GM19468 (cell line): ENCODE data around the gene FBXW5.

Experiments
- ATAC-seq: cut with Tn5 transposase; IDR thresholded peaks from one replicate; pipeline ENCODE4 v1.9.1; 2021; ENCODE audit warnings: mild to moderate bottlenecking, moderate library complexity, moderate number of reproducible peaks; ENCODE audit not compliant: unreplicated experiment; ENCODE audit errors: extremely low read depth

FBXW5 gene

DNA sequence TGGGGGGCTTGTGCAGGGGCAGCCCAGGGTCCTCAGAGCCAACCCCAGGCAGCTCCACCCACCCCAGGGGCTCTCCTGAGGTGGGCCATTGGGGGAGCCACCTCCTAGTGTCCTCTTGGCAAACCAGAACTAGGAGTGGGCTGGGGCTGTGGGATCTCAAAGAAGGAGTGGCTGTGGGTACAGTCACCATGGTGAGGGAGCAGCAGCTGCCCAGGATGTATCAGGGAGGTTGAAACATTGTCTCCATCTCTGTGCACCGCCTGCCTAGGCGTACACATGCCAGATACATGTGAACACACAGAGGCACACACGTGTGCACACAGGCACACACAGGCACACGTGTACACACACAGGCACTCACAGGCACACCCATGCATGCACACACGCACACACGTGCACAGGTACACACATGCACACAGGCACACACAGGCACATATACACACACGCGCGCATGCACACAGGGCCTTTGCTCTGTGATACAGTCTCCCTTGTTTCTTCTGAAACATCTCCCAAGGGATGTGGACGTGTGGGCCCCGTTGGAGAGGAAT lies 18.2 kb upstream of the FBXW5 start:
- ATAC-seq, result no peak

DNA sequence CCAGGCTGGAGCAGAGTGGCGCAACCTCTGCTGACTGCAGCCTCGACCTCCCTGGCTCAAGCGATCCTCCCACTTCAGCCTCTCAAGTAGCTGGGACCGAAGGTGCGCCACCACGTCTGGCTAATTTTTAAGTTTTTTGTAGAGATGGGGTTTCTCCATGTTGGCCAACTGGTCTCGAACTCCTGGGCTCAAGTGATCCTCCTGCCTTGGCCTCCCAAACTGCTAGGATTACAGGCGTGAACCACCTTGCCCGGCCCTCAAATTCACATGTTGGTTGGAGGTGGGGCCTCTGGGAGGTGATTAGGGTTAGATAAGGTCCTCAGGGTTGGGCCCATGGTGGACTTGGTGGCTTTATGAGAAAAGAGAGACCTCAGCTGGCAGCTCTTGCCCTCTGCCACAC lies 17.6 kb upstream of the FBXW5 start:
- no peak for ATAC-seq

DNA sequence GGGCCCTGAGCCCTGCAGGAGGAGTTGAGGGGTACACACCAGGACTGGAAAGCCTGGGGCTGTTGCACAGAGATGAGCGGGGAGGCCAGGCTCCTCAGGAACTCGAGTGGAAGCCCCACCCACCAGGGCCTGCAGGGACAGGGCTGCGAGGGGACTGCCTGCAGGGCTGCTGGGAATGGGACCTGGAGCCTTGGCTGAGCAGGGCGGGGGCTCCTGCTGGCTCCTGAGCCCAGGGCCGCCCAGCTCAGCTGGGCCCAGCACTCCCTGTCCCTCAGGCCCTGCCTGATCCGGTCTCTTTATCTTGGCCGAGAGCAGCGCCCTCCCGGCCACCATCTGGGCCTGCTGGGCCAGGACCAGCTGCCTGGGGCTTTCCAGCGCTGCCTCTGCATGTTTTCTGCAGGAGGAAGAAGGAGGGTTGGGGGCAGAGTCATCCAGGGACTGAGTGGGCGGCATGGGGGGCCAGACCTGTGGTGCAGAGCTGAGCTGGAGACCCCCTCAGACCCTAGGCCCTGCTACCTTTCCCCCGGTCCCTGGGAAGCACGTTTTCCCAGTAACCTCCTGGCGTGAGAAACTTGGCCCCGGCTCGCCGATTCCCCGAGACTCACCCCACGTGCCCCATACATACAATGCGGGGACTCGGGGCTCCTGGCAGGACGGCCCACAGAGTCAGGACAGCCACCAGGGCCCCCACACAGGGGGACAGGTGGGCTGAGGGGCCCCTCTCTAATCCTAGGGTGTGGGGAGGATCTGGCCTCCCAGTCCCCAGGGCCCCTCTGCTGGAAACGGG lies 16.9 kb upstream of the FBXW5 start:
- no peak for ATAC-seq

DNA sequence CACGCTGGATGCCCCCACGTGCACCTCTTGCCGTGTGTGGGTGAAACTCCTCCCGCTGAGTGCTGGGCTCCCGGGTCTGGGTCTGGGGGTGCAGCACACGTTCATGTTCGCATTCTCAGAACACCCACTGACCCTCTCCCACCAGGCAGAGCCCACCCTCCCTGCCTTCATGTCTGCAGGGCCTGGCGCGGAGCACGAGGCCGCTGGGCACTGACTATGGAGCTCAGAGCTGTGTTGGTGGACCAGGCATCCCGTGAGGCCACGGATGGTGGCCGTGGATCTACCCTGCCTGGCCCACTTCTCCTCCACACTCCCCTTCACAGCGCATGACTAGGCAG lies 16.4 kb upstream of the FBXW5 start:
- ATAC-seq, result no peak

- ATAC-seq, result no peak
Observed at GRCh38 chr9:136960212-136960937, 15.8 kb upstream of the FBXW5 start.

GRCh38 chr9:136958898-136959850 lies 14.6 kb upstream of the FBXW5 start:
- ATAC-seq, result no peak

- no peak for ATAC-seq
Observed at GRCh38 chr9:136958473-136958872, 13.9 kb upstream of the FBXW5 start.

DNA sequence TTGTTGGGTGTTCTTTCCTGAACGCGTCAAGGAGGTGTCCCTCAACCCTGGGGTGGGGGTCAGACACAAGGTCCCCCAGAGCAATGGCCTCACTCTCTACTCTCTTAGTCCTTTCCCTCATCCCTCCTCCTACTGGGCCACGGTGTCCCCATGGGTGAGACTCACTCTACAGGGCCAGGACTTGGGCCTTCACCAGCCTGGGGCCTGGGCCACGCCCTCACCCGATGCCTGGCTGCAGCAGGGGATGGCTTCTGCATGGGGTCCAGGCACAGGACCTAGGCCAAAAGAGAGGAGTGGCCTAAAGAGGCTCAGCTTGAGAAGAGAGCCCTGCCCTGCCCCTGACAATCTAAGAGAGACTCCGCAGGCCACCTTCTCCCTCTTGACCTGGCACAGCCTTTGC lies 13.4 kb upstream of the FBXW5 start:
- ATAC-seq, result no peak

GRCh38 chr9:136957461-136957860 lies 12.9 kb upstream of the FBXW5 start:
- ATAC-seq, result no peak

GRCh38 chr9:136956604-136957003 lies 12.1 kb upstream of the FBXW5 start:
- ATAC-seq, result no peak

GRCh38 chr9:136955943-136956335 lies 11.4 kb upstream of the FBXW5 start:
- no peak for ATAC-seq

DNA sequence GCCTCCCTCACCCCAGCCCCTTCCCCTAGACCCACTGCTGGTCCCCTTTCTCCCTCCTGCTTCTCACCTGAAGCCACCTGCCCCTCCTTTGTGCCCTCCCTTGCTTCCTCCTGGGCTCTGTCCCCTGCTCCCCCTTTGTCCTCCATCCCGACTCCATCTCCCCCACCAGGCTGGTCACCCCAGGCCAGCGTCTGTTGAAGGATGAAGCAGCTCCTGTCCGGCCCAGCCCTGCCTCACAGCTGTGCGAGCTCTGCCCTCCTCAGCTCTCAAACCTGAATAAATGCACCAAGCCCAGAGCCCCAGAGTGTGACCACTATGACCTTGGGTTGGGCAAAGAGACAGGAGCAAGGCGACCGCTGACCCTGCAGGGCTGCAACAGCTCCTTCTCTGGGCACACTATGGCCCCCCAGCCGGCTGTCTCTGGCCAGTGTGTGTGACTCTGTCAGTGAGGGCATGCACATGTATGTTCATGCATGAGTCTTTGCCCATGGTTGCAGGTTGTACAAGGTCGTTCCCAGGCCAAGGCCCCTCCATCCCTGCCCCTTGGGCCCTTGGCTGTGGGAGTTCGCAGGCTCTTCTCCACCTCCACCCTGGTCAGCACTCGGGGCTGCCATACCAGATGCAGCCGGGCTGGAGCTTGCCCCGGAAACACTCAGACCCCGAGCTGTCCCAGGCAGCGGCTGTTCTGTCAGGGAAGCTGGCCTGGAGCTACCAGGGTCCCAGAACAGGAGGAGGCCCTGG lies 10.8 kb upstream of the FBXW5 start:
- ATAC-seq, result no peak

DNA sequence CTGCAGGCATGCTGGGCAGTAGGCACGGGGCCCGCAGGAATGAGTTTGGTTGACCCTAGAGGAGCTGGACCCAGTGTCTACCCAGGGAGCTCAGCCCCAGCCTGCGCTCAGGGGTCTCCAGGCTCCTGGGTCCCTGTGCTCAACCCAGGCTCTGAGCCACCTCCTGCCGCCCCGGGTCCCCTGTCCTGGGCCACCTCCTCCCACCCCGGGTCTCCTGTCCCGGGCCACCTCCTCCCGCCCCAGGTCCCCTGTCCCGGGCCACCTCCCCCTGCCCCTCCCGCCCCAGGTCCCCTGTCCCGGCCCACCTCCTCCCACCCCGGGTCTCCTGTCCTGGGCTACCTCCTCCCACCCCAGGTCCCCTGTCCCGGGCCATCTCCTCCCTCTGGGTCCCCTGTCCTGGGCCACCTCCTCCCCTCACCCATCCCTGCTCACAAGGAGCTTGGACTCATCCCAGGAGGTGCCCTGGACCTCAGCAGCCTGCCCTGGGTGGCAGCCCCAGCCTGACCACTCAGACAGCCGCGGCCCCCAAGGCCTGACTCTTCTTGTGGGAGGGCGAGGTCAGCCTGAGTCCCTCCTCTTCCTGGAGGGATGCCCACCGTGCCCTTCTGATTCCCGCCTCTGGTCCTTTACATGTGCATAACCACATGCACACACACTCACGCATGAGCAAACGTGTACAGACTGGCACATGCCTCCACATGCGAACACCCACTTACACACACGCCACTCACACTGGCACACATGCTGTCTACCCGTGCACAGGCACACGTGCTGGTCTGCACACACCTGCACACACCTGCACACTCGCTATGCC lies 9.9 kb upstream of the FBXW5 start:
- ATAC-seq, result no peak

GRCh38 chr9:136953771-136954269 lies 9.3 kb upstream of the FBXW5 start:
- ATAC-seq, result no peak

- ATAC-seq, result no peak
Observed at GRCh38 chr9:136952876-136953770, 8.6 kb upstream of the FBXW5 start.

DNA sequence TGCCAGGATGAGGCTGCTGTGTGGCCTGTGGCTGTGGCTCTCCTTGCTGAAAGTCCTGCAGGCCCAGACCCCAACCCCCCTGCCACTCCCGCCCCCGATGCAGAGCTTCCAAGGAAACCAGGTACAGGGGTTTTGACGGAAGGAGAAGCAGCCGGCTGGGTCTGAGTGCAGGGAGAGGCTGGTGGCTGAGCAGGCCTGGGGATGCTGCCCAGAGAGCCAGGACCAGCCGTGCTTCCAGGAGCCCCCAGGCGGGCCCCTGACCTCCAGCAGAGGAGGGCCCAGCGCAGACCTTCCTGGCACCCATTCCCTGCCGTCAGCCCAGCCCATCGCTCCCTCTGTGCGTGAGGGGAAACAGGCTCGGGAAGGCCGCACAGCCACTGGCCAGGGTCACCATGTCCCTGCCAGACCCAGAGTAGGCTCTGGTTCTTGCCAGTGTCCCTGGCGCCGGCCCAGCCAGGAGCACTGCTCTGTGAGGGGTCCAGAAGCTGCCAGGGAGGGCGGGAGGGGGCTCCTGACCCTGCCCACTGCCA lies 7.8 kb upstream of the FBXW5 start:
- no peak for ATAC-seq

DNA sequence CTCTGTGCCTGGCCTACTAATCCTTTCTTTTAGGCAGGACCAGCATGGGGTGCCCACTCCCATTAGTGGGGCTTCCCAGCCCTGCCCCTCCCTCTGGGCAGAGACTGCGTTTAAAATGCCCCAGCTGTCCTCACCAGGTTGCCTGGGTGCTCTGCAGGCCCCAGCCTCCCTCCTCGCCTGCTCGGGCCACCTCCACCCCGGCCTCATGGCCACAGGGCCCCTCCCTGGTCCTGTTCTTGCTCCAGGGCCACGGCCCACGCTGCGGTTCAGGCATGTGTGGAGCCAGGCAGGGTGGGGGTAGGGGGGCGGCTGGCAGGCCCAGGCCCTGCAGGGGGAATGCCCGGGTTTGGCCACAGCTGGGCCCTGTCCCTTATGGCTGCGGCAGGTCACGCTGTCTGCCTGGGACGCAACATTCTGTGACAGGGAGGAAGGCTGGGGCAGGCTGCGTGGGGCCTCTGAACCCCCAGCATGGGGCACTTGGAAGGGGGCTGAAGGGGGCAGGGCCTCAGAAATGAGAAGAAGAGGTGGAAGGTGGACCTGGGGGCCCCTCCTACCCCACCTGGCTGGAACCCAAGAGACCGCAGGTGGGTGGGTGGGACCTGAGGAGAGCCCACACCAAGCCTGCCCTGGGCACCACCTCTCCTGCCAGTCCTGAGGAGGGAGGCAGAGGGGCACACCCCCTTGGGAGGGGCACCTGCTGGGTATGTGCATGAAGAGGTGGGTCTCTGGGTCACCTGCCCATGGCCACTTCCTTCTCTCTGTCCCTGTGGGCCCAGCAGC lies 7.2 kb upstream of the FBXW5 start, which contains the start of gene LCN12:
TSS of gene LCN12 (plus strand) at position 733 of the 780 bp plus-strand sequence. CDS start 55 bp downstream, outside the sequence.
- no peak for ATAC-seq
